PC-9 (cell line): ENCODE data around the gene BRD1.

Experiments used
- EZH2 ChIP-seq: fragments of 200-600 bp; sonication (generic); IDR thresholded peaks from 2 replicates; pipeline ENCODE4 v1.8.0; 2017; ENCODE audit warnings: antibody characterized with exemption, low read depth
- TF ChIP-seq, protein P1 (sequence below): fragments of 200-600 bp; sonication (generic); conservative IDR thresholded peaks from 2 replicates; pipeline ENCODE4 v1.6.1; 2017; ENCODE audit warnings: mixed run types, antibody characterized with exemption, mild to moderate bottlenecking, moderate library complexity

DNA sequence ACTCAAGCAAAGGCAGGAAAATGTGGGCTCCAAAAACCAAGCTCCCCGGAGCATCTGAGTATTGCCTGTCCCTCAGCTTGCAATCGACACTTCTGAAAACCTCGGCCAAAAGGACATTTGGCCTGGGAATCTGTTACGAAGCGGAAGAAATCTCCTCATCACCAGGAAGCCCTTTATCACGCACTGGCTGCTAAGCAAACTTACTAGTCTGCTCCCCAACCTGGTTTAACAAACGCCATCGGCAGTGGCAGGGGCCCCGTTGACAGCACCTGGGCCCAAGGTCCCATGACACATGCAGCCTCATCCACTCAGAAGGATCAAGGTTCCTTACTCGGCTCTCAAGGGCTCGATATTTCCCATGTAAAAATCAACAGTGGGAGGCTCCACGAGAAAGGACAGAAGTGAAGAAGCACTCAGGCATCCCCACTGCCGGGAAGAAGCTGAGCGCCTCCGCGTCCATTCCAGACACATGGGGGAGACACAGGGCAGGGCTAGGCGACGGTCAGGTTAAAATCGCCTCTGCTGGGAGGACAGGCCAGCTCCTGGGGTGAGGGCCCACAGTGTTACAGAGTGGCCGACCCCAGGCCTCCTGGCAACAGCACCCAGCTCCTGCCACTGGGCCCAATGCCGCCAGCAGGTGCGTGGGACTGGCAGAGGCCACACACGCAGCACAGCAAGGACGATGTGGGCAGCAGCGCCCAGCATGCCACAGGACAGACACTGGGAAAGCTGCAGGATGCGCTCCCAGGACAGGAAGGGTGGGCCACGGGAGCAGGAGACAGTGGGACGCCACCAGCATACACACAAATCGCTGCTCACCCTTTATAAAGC lies 27.1 kb downstream of the BRD1 start:
- TF ChIP-seq, protein P1, sequence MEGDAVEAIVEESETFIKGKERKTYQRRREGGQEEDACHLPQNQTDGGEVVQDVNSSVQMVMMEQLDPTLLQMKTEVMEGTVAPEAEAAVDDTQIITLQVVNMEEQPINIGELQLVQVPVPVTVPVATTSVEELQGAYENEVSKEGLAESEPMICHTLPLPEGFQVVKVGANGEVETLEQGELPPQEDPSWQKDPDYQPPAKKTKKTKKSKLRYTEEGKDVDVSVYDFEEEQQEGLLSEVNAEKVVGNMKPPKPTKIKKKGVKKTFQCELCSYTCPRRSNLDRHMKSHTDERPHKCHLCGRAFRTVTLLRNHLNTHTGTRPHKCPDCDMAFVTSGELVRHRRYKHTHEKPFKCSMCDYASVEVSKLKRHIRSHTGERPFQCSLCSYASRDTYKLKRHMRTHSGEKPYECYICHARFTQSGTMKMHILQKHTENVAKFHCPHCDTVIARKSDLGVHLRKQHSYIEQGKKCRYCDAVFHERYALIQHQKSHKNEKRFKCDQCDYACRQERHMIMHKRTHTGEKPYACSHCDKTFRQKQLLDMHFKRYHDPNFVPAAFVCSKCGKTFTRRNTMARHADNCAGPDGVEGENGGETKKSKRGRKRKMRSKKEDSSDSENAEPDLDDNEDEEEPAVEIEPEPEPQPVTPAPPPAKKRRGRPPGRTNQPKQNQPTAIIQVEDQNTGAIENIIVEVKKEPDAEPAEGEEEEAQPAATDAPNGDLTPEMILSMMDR = no peak
- no peak for TF ChIP-seq EZH2
